Calu3 (cell line): Measurements from ENCODE around the gene CFLAR. TPM values are rescaled to one million over a fixed set of nuclear protein-coding genes. Genes with fewer than 3 reads are reported as not detected.

Experiments used
- BruUV-seq: library from RNA; stranded (reverse); fragments of 400-500 nt; replicated peaks from 2 replicates; lab custom pipeline; 2021; lab: Mats Ljungman, UMichigan
- CTCF ChIA-PET: fragments of 300-600 bp; sonication (Branson Sonifier 250); formaldehyde crosslinking; loops from one replicate; lab custom pipeline; 2022; ENCODE audit warnings: antibody characterized with exemption; lab: Charles Lee
- DNase-seq: peaks from one replicate; pipeline ENCODE4 v3.0.0; 2022
- H3K27ac Mint-ChIP-seq: one replicate; pipeline ENCODE4 v1.8.0; 2022; ENCODE audit warnings: mixed read lengths; ENCODE audit not compliant: unreplicated experiment
- H3K27me3 Mint-ChIP-seq: one replicate; pipeline ENCODE4 v1.8.0; 2022; ENCODE audit warnings: mixed read lengths; ENCODE audit not compliant: unreplicated experiment
- H3K36me3 Mint-ChIP-seq: one replicate; pipeline ENCODE4 v1.8.0; 2022; ENCODE audit warnings: mild to moderate bottlenecking, moderate library complexity, mixed read lengths; ENCODE audit not compliant: insufficient read depth, unreplicated experiment
- H3K4me1 Mint-ChIP-seq: one replicate; pipeline ENCODE4 v1.8.0; 2022; ENCODE audit warnings: mild to moderate bottlenecking, low read depth, mixed read lengths; ENCODE audit not compliant: unreplicated experiment
- H3K4me3 Mint-ChIP-seq: one replicate; pipeline ENCODE4 v1.8.0; 2022; ENCODE audit warnings: mild to moderate bottlenecking, low read depth, moderate library complexity, mixed read lengths; ENCODE audit not compliant: unreplicated experiment
- H3K9me3 Mint-ChIP-seq: one replicate; pipeline ENCODE4 v1.8.0; 2022; ENCODE audit warnings: low read depth, mixed read lengths; ENCODE audit not compliant: unreplicated experiment
- intact Hi-C: fragments of 100-400 bp; cut with micrococcal nuclease; formaldehyde crosslinking; loops from one replicate; pipeline ENCODE4 v1.10.0; 2022; ENCODE audit not compliant: unreplicated experiment
- total RNA-seq: library from RNA; stranded (reverse); gene quantifications from 2 replicates; pipeline ENCODE4 v1.2.3, GENCODE V29; 2022
- TF ChIP-seq, protein P1 (sequence below): fragments of 200-600 bp; IDR thresholded peaks from one replicate; pipeline ENCODE4 v1.8.0; 2022; ENCODE audit warnings: antibody characterized with exemption; ENCODE audit not compliant: unreplicated experiment

Gene CFLAR
- total RNA-seq, 1 experiment from 2014 or later = 285 TPM

DNA sequence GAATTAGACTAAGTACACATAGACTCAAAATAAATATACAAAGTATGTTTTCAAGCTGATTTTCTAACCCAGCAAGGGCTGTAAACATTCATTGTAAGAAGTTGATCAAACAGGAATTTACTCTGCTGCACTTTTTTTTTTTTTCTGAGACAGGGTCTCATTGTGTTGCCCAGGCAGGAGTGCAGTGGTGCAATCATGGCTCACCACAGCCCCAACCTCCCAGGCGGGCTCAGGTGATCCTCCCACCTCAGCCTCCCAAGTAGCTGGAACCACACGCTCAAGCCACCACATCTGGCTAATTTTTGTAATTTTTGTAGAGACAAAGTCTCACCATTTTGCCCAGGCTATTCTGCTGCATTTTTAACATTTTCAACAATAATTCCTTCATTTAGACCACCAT is 8.3 kb upstream of the CFLAR start:
- H3K27me3 Mint-ChIP-seq = no peaks in the 10 kb centered on the region
- no peak overlapping the region for H3K27ac Mint-ChIP-seq
- no peak for DNase-seq
- no peaks in the 10 kb centered on the region for H3K4me1 Mint-ChIP-seq
- no peak overlapping the region for H3K4me3 Mint-ChIP-seq
- no TSS peak for BruUV-seq
- CTCF ChIA-PET = interaction anchor here (0.6 kb wide), 1 partner anchor 83 kb away, joined by 3 read pairs; no protein-coding TSS in a partner anchor
- TF ChIP-seq, protein P1, sequence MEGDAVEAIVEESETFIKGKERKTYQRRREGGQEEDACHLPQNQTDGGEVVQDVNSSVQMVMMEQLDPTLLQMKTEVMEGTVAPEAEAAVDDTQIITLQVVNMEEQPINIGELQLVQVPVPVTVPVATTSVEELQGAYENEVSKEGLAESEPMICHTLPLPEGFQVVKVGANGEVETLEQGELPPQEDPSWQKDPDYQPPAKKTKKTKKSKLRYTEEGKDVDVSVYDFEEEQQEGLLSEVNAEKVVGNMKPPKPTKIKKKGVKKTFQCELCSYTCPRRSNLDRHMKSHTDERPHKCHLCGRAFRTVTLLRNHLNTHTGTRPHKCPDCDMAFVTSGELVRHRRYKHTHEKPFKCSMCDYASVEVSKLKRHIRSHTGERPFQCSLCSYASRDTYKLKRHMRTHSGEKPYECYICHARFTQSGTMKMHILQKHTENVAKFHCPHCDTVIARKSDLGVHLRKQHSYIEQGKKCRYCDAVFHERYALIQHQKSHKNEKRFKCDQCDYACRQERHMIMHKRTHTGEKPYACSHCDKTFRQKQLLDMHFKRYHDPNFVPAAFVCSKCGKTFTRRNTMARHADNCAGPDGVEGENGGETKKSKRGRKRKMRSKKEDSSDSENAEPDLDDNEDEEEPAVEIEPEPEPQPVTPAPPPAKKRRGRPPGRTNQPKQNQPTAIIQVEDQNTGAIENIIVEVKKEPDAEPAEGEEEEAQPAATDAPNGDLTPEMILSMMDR = no peak
- peaks cover 18% of the 10 kb centered on the region for H3K36me3 Mint-ChIP-seq
- intact Hi-C loops = no loop called here
- no peaks in the 10 kb centered on the region for H3K9me3 Mint-ChIP-seq

DNA sequence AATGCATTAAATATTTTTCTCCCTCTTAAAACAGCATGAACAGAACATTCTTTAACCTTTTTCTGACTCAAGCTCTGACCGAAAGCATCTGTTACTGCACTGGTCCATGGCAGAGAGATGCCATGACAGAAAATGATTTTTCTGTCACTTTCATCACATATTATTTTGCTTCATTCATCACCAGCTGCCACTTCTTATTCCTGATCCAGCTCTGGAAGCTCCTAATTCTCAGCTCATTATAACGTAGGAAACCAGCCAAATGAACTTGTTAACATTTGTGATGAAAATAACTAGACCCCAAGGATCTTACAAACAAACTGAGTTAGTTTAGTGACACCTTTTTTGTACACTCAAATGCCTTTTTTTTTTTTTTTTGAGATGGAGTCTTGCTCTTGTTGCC is 7.6 kb upstream of the CFLAR start:
- Mint-ChIP-seq H3K27me3 (no peaks in the 10 kb centered on the region), H3K4me1 (peaks cover 4% of the 10 kb centered on the region), H3K36me3 (peaks cover 24% of the 10 kb centered on the region), H3K9me3 (no peaks in the 10 kb centered on the region), H3K4me3 (no peak overlapping the region), H3K27ac (no peak overlapping the region)
- DNase-seq = no peak
- CTCF ChIA-PET = no interaction called here
- BruUV-seq = no TSS peak
- TF ChIP-seq, protein P1 = no peak
- intact Hi-C loops = no loop called here

DNA sequence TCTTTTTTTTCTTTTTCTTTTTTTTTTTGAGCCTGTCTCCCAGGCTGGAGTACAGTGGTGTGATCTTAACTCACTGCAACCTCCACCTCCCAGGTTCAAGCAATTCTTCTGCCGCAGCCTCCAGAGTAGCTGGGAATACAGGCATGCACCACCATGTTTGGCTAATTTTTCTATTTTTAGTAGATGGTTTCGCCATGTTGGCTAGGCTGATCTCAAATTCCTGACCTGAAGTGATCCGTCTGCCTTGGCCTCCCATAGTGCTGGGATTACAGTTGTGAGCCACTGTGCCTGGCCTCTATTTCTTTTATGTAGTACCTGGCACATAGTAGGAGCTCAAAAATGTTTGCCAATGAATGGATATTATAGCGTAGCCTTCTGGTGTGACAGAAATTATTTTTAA is 6.8 kb upstream of the CFLAR start:
- DNase-seq = no peak
- Mint-ChIP-seq H3K4me3 (no peak overlapping the region), H3K27me3 (no peaks in the 10 kb centered on the region), H3K36me3 (peaks cover 24% of the 10 kb centered on the region), H3K4me1 (peaks cover 9% of the 10 kb centered on the region), H3K27ac (no peak overlapping the region), H3K9me3 (no peaks in the 10 kb centered on the region)
- CTCF ChIA-PET = no interaction called here
- TF ChIP-seq, protein P1 = no peak
- no TSS peak for BruUV-seq
- intact Hi-C loops = no loop called here

DNA sequence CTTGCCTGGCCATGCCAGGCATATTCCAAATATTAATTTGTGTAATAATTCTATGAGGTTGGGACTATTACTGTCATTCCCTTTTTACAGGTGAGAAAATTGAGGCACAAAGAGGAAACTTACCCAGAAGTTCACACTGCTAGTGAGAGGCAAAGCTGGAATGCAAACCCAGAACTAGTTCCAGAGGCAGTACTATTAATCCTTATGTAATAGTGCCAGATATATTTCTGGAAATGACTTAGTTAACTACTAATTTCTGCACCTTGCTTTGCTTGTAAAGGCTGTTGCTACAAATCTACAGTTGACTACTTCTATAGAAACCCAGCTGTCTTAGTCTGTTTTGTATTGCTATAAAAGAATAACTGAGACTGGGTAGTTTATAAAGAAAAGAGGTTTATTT is 5.3 kb upstream of the CFLAR start:
- no peak overlapping the region for H3K4me3 Mint-ChIP-seq
- H3K9me3 Mint-ChIP-seq = no peaks in the 10 kb centered on the region
- peaks cover 38% of the 10 kb centered on the region for H3K36me3 Mint-ChIP-seq
- TF ChIP-seq, protein P1 = no peak
- intact Hi-C loops = no loop called here
- H3K4me1 Mint-ChIP-seq = peaks cover 20% of the 10 kb centered on the region
- BruUV-seq = no TSS peak
- DNase-seq = no peak
- no peaks in the 10 kb centered on the region for H3K27me3 Mint-ChIP-seq
- CTCF ChIA-PET = no interaction called here
- H3K27ac Mint-ChIP-seq = no peak overlapping the region
